Right lobe of liver (tissue), 4 donors: ENCODE data around the gene KRTAP1-1.

ENCODE experiments used
- POLR2A ChIP-seq: fragments of 450-650 bp; IDR thresholded peaks from one replicate; pipeline ENCODE4 v1.6.1; 2017; ENCODE audit warnings: antibody characterized with exemption, mild to moderate bottlenecking
- TF ChIP-seq, protein P1 (sequence below), 4 donors: fragments of 200-600 bp in 3 of 4; fragments of 450-650 bp in 1 of 4; IDR thresholded peaks; one replicate each; pipeline versions ENCODE4 v1.5.1 to v1.8.0; 2016 to 2022; ENCODE audit warnings: antibody characterized with exemption in 4 of 4, mild to moderate bottlenecking in 2 of 4
- donor health status: DM: no; HTN: no; CAD: no.
- donor health status: DM: no; HTN: no; CAD: no.
- donor health status: DM: no; HTN: yes; CAD: no.

GRCh38 chr17:41065829-41066624 lies 24.8 kb upstream of the KRTAP1-1 start, which contains the start of gene KRTAP2-4:
- TF ChIP-seq, protein P1, sequence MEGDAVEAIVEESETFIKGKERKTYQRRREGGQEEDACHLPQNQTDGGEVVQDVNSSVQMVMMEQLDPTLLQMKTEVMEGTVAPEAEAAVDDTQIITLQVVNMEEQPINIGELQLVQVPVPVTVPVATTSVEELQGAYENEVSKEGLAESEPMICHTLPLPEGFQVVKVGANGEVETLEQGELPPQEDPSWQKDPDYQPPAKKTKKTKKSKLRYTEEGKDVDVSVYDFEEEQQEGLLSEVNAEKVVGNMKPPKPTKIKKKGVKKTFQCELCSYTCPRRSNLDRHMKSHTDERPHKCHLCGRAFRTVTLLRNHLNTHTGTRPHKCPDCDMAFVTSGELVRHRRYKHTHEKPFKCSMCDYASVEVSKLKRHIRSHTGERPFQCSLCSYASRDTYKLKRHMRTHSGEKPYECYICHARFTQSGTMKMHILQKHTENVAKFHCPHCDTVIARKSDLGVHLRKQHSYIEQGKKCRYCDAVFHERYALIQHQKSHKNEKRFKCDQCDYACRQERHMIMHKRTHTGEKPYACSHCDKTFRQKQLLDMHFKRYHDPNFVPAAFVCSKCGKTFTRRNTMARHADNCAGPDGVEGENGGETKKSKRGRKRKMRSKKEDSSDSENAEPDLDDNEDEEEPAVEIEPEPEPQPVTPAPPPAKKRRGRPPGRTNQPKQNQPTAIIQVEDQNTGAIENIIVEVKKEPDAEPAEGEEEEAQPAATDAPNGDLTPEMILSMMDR (IDR thresholded peaks at IDR 0.05), result no peak
- no peak for TF ChIP-seq POLR2A
